Measurements from ENCODE around the gene B4GALNT1. TPM values are rescaled to one million over a fixed set of nuclear protein-coding genes. Genes with fewer than 3 reads are reported as not detected.

The B4GALNT1 gene
- total and polyA plus RNA-seq, 2 experiments from 2014 or later = 0.97 to 1.2 TPM

DNA sequence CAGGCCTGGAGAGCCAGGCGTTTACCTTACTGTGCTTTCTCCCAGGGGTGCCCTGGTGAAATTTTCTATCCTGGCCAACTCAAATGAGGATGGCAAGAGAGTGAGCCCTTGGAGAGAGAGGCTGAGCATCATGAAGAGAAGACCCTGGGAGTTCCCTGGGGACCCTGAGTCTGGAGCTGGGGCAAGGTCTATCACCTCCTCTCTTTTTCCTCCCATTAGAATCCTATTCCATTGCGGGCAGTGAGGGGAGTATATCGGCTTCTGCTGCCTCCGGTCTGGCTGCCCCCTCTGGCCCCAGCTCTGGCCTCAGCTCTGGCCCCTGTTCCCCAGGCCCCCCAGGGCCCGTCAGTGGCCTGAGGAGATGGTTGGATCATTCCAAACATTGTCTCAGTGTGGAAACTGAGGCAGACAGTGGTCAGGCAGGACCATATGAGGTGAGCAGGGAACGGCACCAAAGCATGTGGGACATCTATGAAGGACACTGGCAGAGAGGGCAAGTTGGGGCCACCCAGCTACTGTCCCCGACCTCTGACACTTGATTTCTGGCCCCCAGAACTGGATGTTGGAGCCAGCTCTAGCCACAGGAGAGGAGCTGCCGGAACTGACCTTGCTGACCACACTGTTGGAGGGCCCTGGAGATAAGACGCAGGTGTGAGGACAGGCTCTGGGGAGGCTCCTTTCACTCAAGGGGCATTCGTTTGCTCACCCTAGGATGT is 20.1 kb downstream of the B4GALNT1 start:
- TF ChIP-seq EZH2phosphoT487 (IDR thresholded peaks at IDR 0.05; ENCODE audit: low read depth, severe bottlenecking, unreplicated experiment) = no peak
- TF ChIP-seq EZH2 (IDR thresholded peaks at IDR 0.05; ENCODE audit: borderline replicate concordance) = no peak
- TF ChIP-seq, protein P1, sequence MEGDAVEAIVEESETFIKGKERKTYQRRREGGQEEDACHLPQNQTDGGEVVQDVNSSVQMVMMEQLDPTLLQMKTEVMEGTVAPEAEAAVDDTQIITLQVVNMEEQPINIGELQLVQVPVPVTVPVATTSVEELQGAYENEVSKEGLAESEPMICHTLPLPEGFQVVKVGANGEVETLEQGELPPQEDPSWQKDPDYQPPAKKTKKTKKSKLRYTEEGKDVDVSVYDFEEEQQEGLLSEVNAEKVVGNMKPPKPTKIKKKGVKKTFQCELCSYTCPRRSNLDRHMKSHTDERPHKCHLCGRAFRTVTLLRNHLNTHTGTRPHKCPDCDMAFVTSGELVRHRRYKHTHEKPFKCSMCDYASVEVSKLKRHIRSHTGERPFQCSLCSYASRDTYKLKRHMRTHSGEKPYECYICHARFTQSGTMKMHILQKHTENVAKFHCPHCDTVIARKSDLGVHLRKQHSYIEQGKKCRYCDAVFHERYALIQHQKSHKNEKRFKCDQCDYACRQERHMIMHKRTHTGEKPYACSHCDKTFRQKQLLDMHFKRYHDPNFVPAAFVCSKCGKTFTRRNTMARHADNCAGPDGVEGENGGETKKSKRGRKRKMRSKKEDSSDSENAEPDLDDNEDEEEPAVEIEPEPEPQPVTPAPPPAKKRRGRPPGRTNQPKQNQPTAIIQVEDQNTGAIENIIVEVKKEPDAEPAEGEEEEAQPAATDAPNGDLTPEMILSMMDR (IDR thresholded peaks at IDR 0.05; ENCODE audit: poor library complexity) = no peak
- Histone ChIP-seq H3K4me2 (no peak overlapping the region), H3K9me2 (replicated peaks; ENCODE audit: insufficient read depth) (no peaks in the 10 kb centered on the region), H3K36me3 (replicated peaks; ENCODE audit: insufficient read depth, low read depth) (no peaks in the 10 kb centered on the region), H3K27me3 (peaks cover 66% of the 10 kb centered on the region), H3K4me1 (ENCODE audit: insufficient read depth) (peaks cover 13% of the 10 kb centered on the region), H3K27ac (no peak overlapping the region), H4K20me1 (ENCODE audit: insufficient read depth, poor library complexity, severe bottlenecking) (no peaks in the 10 kb centered on the region), H3K4me3 (no peak overlapping the region), H2AFZ (no peak overlapping the region), H3K9me3 (ENCODE audit: low read depth) (no peaks in the 10 kb centered on the region), H3K79me2 (no peaks in the 10 kb centered on the region)
- 87% methylated on average over 10 of the region's 10 CpGs for WGBS (ENCODE audit: low lambda C conversion rate, missing lambda C conversion rate)
- DNase-seq (ENCODE audit: low spot score) = no peak

DNA sequence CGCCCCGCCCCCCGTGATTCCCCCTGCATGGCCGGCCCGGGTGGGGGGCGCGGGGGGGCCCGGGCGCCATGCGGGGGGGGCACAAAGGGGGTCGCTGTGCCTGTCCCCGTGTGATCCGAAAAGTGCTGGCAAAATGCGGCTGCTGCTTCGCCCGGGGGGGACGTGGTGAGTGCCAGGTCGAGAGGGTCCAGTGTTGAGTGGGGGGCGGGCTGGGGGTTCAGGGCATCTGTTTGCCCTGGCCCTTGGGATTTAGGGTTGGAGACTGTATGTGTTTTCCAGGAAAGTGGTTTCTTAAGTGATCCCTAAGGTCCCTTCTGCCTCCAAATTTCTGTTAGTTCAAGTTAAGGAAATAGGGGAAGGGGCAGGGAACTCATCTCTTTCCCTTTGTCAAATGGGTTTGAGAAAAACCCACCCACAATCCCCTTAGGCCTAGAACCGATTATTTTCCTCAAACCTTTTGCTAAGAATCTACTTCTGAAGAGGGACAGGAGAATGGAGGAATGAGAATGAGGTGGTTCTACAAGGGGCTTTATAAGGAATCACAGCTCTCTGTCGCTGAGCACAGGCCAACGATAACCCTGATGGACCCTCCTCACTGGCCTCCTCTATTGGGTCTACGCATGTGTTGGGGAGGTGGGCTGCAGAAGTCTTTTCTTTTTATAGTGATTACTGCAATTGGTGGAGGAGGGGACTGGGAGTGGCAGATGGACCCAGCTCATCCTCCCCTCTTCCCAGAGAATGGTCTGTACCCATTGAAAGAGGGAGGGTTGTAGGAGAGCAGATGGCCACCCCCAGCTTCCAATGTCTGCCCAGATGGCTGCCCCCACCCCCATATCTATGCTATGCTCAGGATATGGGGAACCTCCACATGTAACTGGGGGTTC is 20.9 kb downstream of the B4GALNT1 start:
- WGBS (ENCODE audit: low lambda C conversion rate, missing lambda C conversion rate) = 18% methylated on average over 12 of the region's 23 CpGs
- no peak for DNase-seq (ENCODE audit: low spot score)
- TF ChIP-seq EZH2 (IDR thresholded peaks at IDR 0.05; ENCODE audit: borderline replicate concordance) (no peak), EZH2phosphoT487 (IDR thresholded peaks at IDR 0.05; ENCODE audit: low read depth, severe bottlenecking, unreplicated experiment) (no peak)
- TF ChIP-seq, protein P1 (IDR thresholded peaks at IDR 0.05; ENCODE audit: poor library complexity) = no peak
- H3K4me1 ChIP-seq (ENCODE audit: insufficient read depth) = peaks cover 13% of the 10 kb centered on the region
- no peaks in the 10 kb centered on the region for H3K79me2 ChIP-seq
- H3K9me3 ChIP-seq (ENCODE audit: low read depth) = no peaks in the 10 kb centered on the region
- no peaks in the 10 kb centered on the region for H3K9me2 ChIP-seq (replicated peaks; ENCODE audit: insufficient read depth)
- H4K20me1 ChIP-seq (ENCODE audit: insufficient read depth, poor library complexity, severe bottlenecking) = no peaks in the 10 kb centered on the region
- no peaks in the 10 kb centered on the region for H3K36me3 ChIP-seq (replicated peaks; ENCODE audit: insufficient read depth, low read depth)
- peaks cover 58% of the 10 kb centered on the region for H3K27me3 ChIP-seq
- peak overlapping the region; percentile 94 for H2AFZ ChIP-seq
- peak overlapping the region; percentile 57 for H3K4me3 ChIP-seq
- peak overlapping the region; percentile 94 for H3K4me2 ChIP-seq
- no peak overlapping the region for H3K27ac ChIP-seq

DNA sequence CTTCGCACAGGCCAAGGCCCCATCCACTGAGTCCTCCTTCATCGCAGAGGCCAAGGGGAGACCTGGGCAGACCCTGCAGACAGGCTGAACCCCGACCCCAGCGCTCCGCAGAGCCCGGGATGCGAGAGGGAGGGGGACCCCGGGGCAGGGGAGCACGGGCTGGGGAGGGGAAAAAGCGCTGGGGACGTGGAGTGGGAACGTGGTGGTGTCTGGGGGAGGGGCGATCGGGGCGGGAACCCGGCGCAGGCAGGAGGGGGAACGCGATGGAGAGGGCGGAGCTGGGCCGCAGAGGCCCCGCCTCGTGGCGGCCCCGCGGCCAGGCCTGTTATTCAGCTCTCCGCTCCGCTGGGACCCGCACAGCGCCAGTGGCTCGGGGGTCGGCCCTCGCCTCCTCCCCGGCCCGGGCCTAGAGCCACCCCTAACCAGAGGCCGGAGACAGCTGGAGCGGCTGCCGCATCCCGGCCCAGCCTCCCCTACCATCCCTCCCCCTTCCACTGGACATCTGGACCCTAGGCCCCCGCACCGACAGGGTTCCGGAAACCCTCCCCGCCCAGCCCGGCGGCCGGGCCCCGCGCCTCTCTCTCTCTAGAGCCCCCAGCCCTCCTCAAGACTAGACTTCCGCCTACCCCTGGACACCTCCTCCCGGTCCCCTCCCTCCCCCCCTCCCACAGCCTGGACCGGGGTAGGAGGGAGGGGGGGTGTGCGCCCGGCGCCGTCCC is 21.7 kb downstream of the B4GALNT1 start, which contains the start of gene ARHGEF25:
ARHGEF25 (plus strand) TSS at position 328 of the 719 bp plus-strand sequence. CDS start 460 bp downstream, outside the sequence.
- Histone ChIP-seq H3K79me2 (no peaks in the 10 kb centered on the region), H4K20me1 (ENCODE audit: insufficient read depth, poor library complexity, severe bottlenecking) (no peaks in the 10 kb centered on the region), H3K36me3 (replicated peaks; ENCODE audit: insufficient read depth, low read depth) (no peaks in the 10 kb centered on the region), H3K4me2 (peak within 1 kb of the TSS; percentile 94), H3K27me3 (peaks cover 52% of the 10 kb centered on the region), H3K4me1 (ENCODE audit: insufficient read depth) (peaks cover 13% of the 10 kb centered on the region), H3K9me3 (ENCODE audit: low read depth) (no peaks in the 10 kb centered on the region), H2AFZ (peak within 1 kb of the TSS; percentile 94), H3K9me2 (replicated peaks; ENCODE audit: insufficient read depth) (no peaks in the 10 kb centered on the region), H3K4me3 (peak within 1 kb of the TSS; percentile 57), H3K27ac (peak within 1 kb of the TSS; percentile 57)
- TF ChIP-seq EZH2 (IDR thresholded peaks at IDR 0.05; ENCODE audit: borderline replicate concordance) = no peak
- TF ChIP-seq, protein P1 (IDR thresholded peaks at IDR 0.05; ENCODE audit: poor library complexity) = no peak
- TF ChIP-seq EZH2phosphoT487 (IDR thresholded peaks at IDR 0.05; ENCODE audit: low read depth, severe bottlenecking, unreplicated experiment) = no peak
- DNase-seq (ENCODE audit: low spot score) = peak; percentile 78
- WGBS (ENCODE audit: low lambda C conversion rate, missing lambda C conversion rate) = 5% methylated on average over 7 of the region's 55 CpGs

All from hepatocyte (in vitro differentiated cells).